Tibial artery (tissue), 4 donors: ENCODE data around the gene HOOK2.
A peak's percentile ranks its signal among the peaks of the same experiment; 100 is the strongest.

Source experiments
- DNase-seq, 2 donors: peaks; one replicate each; pipeline ENCODE4 v3.0.0-alpha.2; 2019
- H3K27ac ChIP-seq, 2 donors: fragments of 200-600 bp; sonication (generic) in 1 of 2; 1 replicate in 1 of 2; 2 replicates in 1 of 2; pipeline ENCODE4 v1.5.1; 2018 to 2019; ENCODE audit warnings: mild to moderate bottlenecking in 1 of 2
- H3K27me3 ChIP-seq, 2 donors: fragments of 200-600 bp; sonication (generic) in 1 of 2; one replicate each; pipeline versions ENCODE4 v1.5.1 to v1.6.0; 2016 to 2019
- H3K36me3 ChIP-seq, 3 donors: fragments of 200-600 bp; sonication (generic) in 2 of 3; one replicate each; pipeline ENCODE4 v1.5.1; 2016 to 2019; ENCODE audit warnings: mild to moderate bottlenecking in 2 of 3
- H3K4me1 ChIP-seq, 4 donors: fragments of 200-600 bp; sonication (generic) in 2 of 4; 1 replicate in 3 of 4; 2 replicates in 1 of 4; pipeline ENCODE4 v1.5.1; 2016 to 2019
- H3K4me3 ChIP-seq, 2 donors: fragments of 200-600 bp; sonication (generic) in 1 of 2; 1 replicate in 1 of 2; 2 replicates in 1 of 2; pipeline ENCODE4 v1.5.1; 2018 to 2019; ENCODE audit warnings: mild to moderate bottlenecking in 2 of 2
- H3K9me3 ChIP-seq, 3 donors: fragments of 200-600 bp; sonication (generic) in 1 of 3; one replicate each; pipeline ENCODE4 v1.5.1; 2016 to 2019
- intact Hi-C: fragments of 100-400 bp; cut with DNase I; formaldehyde crosslinking; loops from one replicate; pipeline ENCODE4 v1.15.0; 2023; ENCODE audit warnings: low total_unique reads
- TF ChIP-seq, protein P1 (sequence below), 2 experiments: fragments of 200-600 bp in 1 of 2; fragments of 450-650 bp in 1 of 2; IDR thresholded peaks; one replicate each; pipeline ENCODE4 v1.5.1; 2017 to 2019; ENCODE audit warnings: antibody characterized with exemption in 2 of 2, mild to moderate bottlenecking in 1 of 2, moderate library complexity in 1 of 2

Gene HOOK2

GRCh38 chr19:12737835-12738351 lies 37.5 kb downstream of the HOOK2 start:
- H3K27ac ChIP-seq, result peak overlapping the region; percentile 81 to 82
- H3K9me3 ChIP-seq, result no peaks in the 10 kb centered on the region
- peak overlapping the region; percentile 75 to 87 for H3K4me3 ChIP-seq
- peaks cover 32 to 44% (median 35%) of the 10 kb centered on the region in 3 donors for H3K36me3 ChIP-seq
- no peaks in the 10 kb centered on the region for H3K27me3 ChIP-seq
- peaks cover 4 to 37% (median 30%) of the 10 kb centered on the region in 4 donors for H3K4me1 ChIP-seq
- no peak for DNase-seq
- TF ChIP-seq, protein P1, sequence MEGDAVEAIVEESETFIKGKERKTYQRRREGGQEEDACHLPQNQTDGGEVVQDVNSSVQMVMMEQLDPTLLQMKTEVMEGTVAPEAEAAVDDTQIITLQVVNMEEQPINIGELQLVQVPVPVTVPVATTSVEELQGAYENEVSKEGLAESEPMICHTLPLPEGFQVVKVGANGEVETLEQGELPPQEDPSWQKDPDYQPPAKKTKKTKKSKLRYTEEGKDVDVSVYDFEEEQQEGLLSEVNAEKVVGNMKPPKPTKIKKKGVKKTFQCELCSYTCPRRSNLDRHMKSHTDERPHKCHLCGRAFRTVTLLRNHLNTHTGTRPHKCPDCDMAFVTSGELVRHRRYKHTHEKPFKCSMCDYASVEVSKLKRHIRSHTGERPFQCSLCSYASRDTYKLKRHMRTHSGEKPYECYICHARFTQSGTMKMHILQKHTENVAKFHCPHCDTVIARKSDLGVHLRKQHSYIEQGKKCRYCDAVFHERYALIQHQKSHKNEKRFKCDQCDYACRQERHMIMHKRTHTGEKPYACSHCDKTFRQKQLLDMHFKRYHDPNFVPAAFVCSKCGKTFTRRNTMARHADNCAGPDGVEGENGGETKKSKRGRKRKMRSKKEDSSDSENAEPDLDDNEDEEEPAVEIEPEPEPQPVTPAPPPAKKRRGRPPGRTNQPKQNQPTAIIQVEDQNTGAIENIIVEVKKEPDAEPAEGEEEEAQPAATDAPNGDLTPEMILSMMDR (IDR thresholded peaks at IDR 0.05), result no peak
- intact Hi-C loops, result no loop called here

DNA sequence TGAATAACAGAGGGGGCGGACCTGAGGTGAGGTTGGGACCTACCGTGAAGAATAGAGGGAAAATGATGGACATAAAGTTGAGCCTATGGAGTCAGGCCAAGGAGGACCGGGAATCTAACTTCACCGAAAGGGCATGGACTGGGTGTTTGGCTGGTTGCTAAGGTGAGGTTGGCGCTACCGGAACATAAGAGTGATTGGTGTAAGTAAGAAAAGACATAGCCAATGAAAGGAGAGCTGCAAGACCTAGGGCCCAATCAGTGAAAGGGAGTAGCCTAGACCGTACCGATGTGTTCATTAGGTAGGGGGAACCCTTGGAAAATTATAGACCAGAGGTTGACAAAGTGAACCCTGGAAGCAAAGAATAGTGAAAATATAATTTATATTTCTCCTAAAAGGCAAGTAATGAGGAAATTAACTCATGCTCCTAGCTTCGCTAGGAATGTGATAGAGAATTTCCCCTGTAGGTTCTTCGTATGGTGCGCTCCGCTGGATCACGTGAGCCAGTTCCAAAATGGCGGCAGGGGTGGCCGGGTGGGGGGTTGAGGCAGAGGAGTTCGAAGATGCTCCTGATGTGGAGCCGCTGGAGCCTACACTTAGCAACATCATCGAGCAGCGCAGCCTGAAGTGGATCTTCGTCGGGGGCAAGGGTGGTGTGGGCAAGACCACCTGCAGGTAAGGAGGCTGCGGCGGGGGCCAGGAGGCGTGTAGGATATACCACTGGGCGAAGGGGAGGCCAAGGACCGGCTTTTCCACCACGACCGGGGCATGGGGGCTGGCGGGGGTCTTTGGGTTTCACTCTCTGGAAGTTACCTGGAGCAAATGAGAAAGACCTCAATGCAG lies 38.1 kb downstream of the HOOK2 start, which contains the start of gene GET3:
GET3 (plus strand) TSS at position 503 of the 840 bp plus-strand sequence; CDS start at position 512, 9 bp downstream.
- H3K4me1 ChIP-seq, result peaks cover 5 to 44% (median 36%) of the 10 kb centered on the region in 4 donors

DNA sequence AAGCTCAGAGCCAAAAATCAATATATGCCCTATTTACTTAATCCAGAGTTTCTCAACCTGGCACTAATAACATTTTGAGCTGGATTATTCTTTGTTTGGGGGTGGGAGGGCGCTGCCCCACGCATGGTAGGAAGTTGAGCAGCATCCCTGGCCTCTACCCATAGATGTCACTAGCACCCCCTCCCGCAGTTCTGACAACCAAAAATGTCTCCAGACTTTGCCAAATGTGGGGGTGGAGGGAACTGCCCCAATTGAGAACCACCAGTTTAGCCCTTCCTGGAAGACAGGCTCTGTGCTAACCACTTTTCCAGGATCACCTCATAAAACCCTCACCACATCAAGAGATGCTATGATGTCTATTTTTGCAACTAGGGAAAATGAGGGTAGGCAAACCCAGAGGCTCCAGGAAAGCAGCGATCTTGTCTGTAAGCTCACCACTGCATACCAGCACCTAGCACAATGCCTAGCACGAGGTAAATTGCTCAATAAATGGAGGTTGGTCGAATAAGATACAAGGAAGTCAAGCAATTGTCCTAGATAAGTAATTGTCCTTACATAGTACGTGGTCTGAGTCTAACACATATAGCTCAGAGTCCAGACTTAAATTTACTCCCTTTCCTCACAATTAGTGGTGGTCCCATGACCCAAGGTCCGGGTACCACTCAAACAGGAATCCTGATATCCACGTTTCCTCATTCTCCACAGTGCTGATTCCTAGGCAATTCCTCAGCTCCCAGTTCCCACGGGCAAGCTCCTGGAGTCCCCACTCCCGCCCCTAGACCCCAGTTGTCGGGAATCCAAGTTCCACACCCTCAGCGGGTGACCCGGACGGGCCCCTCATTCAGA lies 41.8 kb downstream of the HOOK2 start:
- H3K27ac ChIP-seq, result peak overlapping the region; percentile 94 to 97
- intact Hi-C loops, result loop anchor here (2.0 kb wide), 1 partner anchor 53 kb away; the partner anchor contains the start of gene DHPS
- H3K9me3 ChIP-seq, result no peaks in the 10 kb centered on the region
- peaks cover 5 to 51% (median 39%) of the 10 kb centered on the region in 4 donors for H3K4me1 ChIP-seq
- peak overlapping the region; percentile 91 to 100 for H3K4me3 ChIP-seq
- H3K27me3 ChIP-seq, result no peaks in the 10 kb centered on the region
- no peak for DNase-seq
- TF ChIP-seq, protein P1 (IDR thresholded peaks at IDR 0.05), result no peak
- H3K36me3 ChIP-seq, result peaks cover 17 to 33% (median 30%) of the 10 kb centered on the region in 3 donors

More for the DNA sequence above, 38.1 kb downstream of the HOOK2 start, which contains the start of gene GET3:
- intact Hi-C loops, result no loop called here
- Histone ChIP-seq H3K9me3 (no peaks in the 10 kb centered on the region), H3K27ac (peak within 1 kb of the TSS; percentile 81 to 82), H3K4me3 (peak within 1 kb of the TSS; percentile 75 to 87), H3K36me3 (peaks cover 25 to 37% (median 31%) of the 10 kb centered on the region in 3 donors), H3K27me3 (no peaks in the 10 kb centered on the region)
- DNase-seq, result peak; percentile 97 to 98
- TF ChIP-seq, protein P1 (IDR thresholded peaks at IDR 0.05), result peak in 1 of 2 experiments; percentile 45

DNA sequence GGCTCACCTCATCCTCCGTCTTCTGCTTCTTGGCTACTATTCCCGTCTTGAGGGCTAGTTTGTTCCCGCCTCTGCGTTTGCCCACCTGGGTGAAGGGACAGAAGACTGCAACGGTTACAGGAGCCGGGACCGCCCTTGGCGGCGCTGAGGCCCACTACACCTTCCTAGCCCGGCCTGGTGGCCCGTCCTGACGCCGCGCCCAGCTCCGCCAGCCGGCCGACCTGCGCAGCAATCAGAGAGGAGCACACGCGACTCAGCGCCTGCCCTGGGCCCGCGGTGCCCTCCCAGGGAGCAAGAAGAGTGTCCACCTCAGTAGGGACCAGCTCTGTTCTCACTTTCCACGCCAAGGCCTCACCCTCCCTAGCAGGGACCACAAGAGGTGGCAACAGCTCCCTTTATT lies 44.0 kb downstream of the HOOK2 start:
- Histone ChIP-seq H3K27ac (no peak overlapping the region), H3K4me3 (no peak overlapping the region), H3K27me3 (no peaks in the 10 kb centered on the region), H3K9me3 (no peaks in the 10 kb centered on the region), H3K36me3 (peaks cover 18 to 51% (median 36%) of the 10 kb centered on the region in 3 donors), H3K4me1 (peaks cover 5 to 36% (median 26%) of the 10 kb centered on the region in 4 donors)
- DNase-seq, result no peak
- TF ChIP-seq, protein P1 (IDR thresholded peaks at IDR 0.05), result no peak
- intact Hi-C loops, result no loop called here

- TF ChIP-seq, protein P1 (IDR thresholded peaks at IDR 0.05), result no peak
- H3K36me3 ChIP-seq, result peaks cover 18 to 54% (median 36%) of the 10 kb centered on the region in 3 donors
Observed at GRCh38 chr19:12730064-12730463, 45.3 kb downstream of the HOOK2 start.

More at GRCh38 chr19:12730064-12730463, 45.3 kb downstream of the HOOK2 start:
- no peak overlapping the region for H3K4me3 ChIP-seq
- peaks cover 5 to 29% (median 23%) of the 10 kb centered on the region in 4 donors for H3K4me1 ChIP-seq
- H3K27me3 ChIP-seq, result no peaks in the 10 kb centered on the region
- no peak for DNase-seq
- H3K27ac ChIP-seq, result no peak overlapping the region
- intact Hi-C loops, result no loop called here
- H3K9me3 ChIP-seq, result no peaks in the 10 kb centered on the region
